Stimulated activated CD8-positive, alpha-beta memory T cell treated with anti-CD3 and anti-CD28 coated beads, Interleukin-4, amount 100 ng/mL, for 48 hours (primary cell): ENCODE results near the gene FADS1.

Experiments
- DNase-seq: peaks from one replicate; pipeline ENCODE4 v3.0.0-alpha.2; 2020

Gene FADS1

GRCh38 chr11:61844909-61845565 is 28.2 kb upstream of the FADS1 start:
- no peak for DNase-seq

- DNase-seq, result no peak
Observed at GRCh38 chr11:61842528-61842820, 25.7 kb upstream of the FADS1 start.

- no peak for DNase-seq
Observed at GRCh38 chr11:61841636-61842527, 25.1 kb upstream of the FADS1 start.

- no peak for DNase-seq
Observed at GRCh38 chr11:61840371-61840770, 23.6 kb upstream of the FADS1 start.

GRCh38 chr11:61839742-61840141 is 22.9 kb upstream of the FADS1 start:
- no peak for DNase-seq

DNA sequence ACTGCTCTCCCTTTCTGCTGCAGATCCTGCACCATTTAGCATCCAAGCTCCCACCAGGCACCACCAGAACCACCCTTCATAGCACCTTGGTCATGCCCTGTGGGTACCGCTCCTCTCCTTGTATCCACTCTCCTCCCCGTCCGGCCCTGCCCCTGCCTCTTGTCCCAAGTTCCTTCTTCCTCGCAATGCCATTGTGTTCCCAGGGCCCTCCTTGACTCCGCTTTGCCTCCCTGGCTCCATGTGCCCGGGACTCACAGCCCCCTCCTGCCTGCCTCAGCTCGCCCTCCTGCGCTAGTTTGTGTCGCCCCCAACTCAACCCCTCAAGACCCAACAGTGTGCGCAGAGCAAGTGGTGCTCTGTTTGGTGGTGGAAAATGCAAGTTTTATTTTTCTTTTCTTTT is 22.1 kb upstream of the FADS1 start:
- DNase-seq, result no peak

DNA sequence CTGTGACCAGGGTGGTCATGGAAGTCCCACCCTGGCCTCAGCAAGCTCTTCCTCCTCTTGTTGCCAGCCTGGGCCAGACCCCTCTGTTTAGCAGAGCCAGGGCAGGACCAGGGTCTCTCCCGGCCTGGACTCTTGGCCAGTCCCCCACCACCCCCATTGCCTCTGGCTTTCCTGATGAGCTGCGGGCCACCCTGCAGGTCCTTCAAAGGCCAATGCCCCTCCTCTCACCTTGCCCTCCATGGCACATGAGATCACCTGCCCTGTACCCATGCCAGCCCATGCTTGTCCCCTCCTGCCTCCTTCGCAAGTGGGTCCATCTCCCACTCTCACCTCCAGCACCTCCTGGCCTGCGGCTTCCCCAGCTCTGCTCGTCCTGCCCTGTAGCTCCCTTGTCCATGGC is 21.7 kb upstream of the FADS1 start:
- DNase-seq, result no peak

DNA sequence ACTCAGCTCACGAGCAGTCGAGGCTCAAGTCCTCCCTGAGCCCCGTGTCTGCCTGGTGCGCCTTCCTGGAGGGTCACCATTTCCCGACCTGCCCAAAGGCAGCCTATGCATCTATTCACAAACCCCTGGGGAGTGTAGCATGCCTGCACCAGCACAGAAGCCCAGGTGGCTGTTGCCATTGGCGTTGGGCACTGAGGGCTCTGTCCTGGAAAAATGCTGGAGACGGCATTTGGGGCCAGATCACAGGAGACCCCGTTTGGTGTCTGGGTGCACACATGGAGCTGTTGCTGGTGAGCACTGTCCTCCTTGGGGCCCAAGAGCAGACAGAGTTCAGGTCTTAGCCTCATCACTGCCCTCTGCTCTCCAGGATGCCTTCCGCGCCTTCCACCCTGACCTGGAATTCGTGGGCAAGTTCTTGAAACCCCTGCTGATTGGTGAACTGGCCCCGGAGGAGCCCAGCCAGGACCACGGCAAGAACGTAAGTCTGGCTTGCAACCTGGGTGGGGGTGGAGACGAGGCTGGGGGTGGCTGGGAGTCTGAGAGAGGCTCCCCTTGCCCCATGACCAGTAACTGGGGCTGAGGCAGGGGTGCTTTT is 20.7 kb upstream of the FADS1 start:
- DNase-seq, result no peak

DNA sequence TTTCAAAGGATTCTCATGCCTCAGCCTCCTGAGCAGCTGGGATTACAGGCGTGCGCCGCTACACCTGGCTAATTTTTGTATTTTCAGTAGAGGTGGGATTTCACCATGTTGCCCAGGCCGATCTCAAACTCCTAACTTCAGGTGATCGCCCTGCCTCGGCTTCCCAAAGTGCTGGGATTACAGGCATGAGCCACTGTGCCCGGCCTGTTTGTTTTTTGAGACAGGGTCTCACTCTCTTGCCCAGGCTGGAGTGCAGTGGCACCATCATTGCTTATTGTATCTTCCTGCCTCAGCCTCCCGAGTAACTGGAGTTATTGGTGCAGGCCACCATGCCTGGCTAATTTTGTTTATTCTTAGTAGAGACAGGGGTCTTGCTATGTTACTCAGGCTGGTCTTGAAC is 19.4 kb upstream of the FADS1 start:
- DNase-seq, result no peak

DNA sequence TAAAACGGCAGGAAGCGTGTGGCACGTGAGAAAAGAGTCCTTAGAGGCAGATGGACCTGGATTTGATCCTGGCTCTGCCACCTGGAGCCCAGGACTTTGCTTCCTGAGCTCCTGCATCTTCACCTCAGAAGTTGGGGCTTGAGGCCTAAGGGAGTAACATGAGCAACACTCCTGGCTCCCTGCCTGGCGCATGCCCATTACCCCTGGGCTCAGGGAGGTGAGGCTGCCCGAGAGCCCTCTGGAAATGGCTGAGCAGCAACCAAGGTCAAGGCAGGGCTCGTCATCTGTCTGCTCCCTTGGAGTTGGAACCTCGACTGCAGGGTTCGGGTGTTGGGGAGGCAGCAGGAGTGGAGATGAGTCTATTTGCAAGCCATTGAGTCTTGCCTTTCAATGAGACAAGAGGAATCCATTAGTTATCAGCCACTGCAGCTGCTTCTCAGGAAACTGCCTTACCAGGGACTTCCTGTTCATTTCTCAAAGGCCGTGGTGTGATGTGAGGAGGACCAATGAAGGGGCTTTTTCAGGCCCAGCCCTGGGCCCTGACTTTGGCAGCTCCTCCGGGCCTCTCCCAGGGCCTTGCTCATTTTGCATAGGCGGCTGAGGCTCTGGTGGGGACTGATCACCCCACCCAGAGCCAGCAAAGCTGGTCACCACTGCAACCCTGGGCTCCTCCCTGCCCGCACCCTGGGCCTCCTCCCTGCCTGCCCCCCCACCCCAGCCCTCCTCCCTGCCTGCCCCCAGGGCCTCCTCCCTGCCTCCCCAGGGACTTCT is 17.7 kb upstream of the FADS1 start:
- peak; percentile 64 for DNase-seq

GRCh38 chr11:61833926-61834277 is 17.1 kb upstream of the FADS1 start:
- no peak for DNase-seq

DNA sequence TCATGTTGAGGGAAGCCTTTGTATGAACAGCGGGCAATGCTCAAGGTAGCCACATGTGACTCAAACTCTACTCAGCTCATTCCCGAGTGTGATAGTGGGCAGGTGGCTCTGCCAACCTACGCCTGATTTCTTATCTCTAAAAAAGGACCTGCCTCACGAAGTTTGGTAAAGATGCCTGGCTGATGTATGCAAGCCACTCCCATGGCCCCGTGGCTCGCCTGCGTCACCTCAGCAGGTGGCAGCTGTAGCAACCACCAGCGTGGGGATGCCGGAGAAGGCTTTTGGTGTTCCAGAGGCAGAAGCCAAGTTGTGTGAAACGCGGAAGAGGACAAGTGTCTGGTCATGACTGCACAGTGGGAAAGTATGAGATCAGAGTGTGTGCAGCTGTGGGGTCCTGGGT is 16.7 kb upstream of the FADS1 start:
- no peak for DNase-seq

- DNase-seq, result no peak
Observed at GRCh38 chr11:61832754-61833153, 16.0 kb upstream of the FADS1 start.

DNA sequence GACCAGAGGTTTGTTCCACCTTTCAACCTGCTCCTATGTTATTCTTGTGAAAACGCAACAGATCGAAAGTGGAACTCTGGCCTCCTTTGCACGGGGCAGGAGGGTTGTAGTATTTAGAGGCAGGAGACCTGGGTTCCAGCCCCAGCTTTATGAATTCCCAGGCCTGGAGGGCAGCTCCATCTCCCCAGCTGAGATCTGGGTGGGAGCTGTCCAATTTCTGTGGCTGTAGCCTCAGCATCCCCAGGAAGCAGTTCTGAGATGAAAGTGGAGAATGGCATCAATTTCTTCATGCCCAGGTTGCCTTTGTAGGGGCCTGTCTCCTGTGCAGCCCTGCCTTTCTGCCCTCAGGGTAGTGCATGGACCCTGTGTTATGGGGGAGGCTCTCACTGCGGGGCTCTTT is 15.4 kb upstream of the FADS1 start:
- no peak for DNase-seq

- DNase-seq, result no peak
Observed at GRCh38 chr11:61830237-61831105, 13.7 kb upstream of the FADS1 start.

GRCh38 chr11:61829806-61830205 is 13.0 kb upstream of the FADS1 start:
- no peak for DNase-seq

DNA sequence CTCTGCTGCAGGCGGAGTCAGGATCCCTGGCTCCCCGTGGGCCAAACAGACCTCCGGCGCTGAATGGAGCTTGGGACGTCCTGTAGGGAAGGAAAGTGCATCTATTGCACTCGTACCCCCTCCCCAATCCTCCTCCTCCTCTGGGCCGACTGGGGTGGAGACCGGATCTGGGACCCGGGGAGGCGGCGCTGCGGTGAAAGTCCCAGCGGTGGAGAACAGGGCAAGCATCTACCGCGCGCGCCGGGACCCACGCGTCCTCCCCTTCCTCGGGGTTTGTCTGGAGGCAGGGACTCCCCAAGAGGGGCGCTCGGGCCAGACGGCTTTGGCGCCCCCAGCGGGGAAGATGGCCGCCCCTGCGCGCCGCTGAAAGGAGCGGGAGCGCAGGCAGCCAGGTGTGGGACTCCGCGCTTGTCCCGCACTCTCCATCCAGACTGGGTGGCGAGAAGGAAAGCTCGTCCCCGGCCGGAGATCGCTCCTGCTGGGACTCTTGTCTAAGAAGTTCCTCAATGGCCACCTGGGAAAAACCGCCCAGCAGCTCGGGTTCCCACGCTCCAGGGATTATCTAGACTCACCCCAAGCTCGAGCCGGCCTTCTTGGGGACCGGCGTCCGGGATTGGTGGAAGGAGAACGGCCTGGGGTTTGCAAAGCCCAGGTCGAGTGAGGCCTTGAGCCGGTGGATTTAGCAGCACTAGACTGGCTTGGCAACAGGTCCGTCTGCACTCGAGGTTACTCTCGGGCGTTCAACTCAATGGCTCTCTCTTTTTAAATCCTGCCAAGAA is 12.0 kb upstream of the FADS1 start:
- DNase-seq, result peak; percentile 66

GRCh38 chr11:61828379-61828628 is 11.5 kb upstream of the FADS1 start:
- DNase-seq, result no peak

- DNase-seq, result peak; percentile 86
Observed at GRCh38 chr11:61827571-61828378, 11.0 kb upstream of the FADS1 start, which contains the start of gene FADS2. TSS of gene FADS2 (plus strand) at chr11:61828300. CDS start at chr11:61828391, 91 bp downstream.

GRCh38 chr11:61826930-61827570 is 10.2 kb upstream of the FADS1 start:
- DNase-seq, result no peak

DNA sequence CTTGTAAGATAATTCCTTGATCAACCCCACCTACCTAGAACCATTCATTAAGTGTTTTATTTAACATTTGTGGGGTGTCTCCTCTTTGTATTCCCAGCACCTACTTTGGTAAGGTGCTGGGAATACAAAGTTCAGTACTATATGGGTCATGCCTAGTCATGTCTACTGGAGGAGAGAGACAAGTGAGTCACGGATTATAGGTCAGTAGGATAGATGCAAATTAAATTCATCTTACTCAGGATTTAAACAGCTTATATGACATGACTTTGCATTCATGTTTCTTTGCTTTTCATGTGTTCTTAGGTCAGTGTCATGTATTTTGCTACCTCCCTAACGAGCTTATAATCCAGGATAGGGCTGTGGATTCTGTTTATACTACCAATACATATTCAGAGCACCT is 3.4 kb upstream of the FADS1 start:
- no peak for DNase-seq
